CD4-positive, CD25-positive, alpha-beta regulatory T cell (primary cell): ENCODE measurements around the gene CCT6B. TPM values are rescaled to one million over a fixed set of nuclear protein-coding genes. Genes with fewer than 3 reads are reported as not detected.
"Not testable (repeated sequence)": the region's sequence is repeated elsewhere in the genome, so short reads cannot be mapped to it uniquely, and the experiment has no call there.

ENCODE experiments used
- ATAC-seq, 2 donors: fragments of 150-1000 bp; cut with Tn5 transposase; one replicate each; pipeline ENCODE4 v1.10.0; 2021; ENCODE audit warnings: low read depth in 2 of 2, moderate number of reproducible peaks in 2 of 2, moderate library complexity in 1 of 2
- DNase-seq, 3 donors: peaks; one replicate each; pipeline versions ENCODE4 v3.0.0 to v3.0.0-alpha.2; 2012 to 2022; ENCODE audit warnings: mixed read lengths in 1 of 3
- H3K27ac ChIP-seq: one replicate; pipeline ENCODE4 v1.7.0; 2013; ENCODE audit warnings: mild to moderate bottlenecking, low read length; ENCODE audit not compliant: insufficient read depth, poor library complexity, severe bottlenecking
- H3K27me3 ChIP-seq: one replicate; pipeline ENCODE4 v1.7.0; 2013; ENCODE audit warnings: low read length; ENCODE audit not compliant: control insufficient read depth, insufficient read depth
- H3K36me3 ChIP-seq: one replicate; pipeline ENCODE4 v1.7.0; 2013; ENCODE audit warnings: mild to moderate bottlenecking, low read length, moderate library complexity; ENCODE audit not compliant: control insufficient read depth, insufficient read depth
- H3K4me1 ChIP-seq: 2 replicates; pipeline ENCODE4 v1.7.0; 2013; ENCODE audit warnings: mild to moderate bottlenecking, low read length; ENCODE audit not compliant: insufficient read depth, control insufficient read depth, poor library complexity, severe bottlenecking
- H3K4me3 ChIP-seq: one replicate; pipeline ENCODE4 v1.7.0; 2013; ENCODE audit warnings: low read depth, mild to moderate bottlenecking, low read length, moderate library complexity
- H3K9me3 ChIP-seq, 2 experiments: 1 replicate in 1 of 2; 2 replicates in 1 of 2; pipeline ENCODE4 v1.7.0; 2013; ENCODE audit warnings: low read length in 2 of 2, mild to moderate bottlenecking in 1 of 2, moderate library complexity in 1 of 2; ENCODE audit not compliant: control insufficient read depth in 2 of 2
- H3K27ac Mint-ChIP-seq, 3 donors: one replicate each; pipeline ENCODE4 v1.8.0; 2020 to 2022; ENCODE audit warnings: mild to moderate bottlenecking in 3 of 3, mixed read lengths in 3 of 3, moderate library complexity in 2 of 3
- H3K27me3 Mint-ChIP-seq: one replicate; pipeline ENCODE4 v1.8.0; 2022; ENCODE audit warnings: mild to moderate bottlenecking, mixed read lengths
- H3K36me3 Mint-ChIP-seq: one replicate; pipeline ENCODE4 v1.8.0; 2020; ENCODE audit warnings: mixed read lengths
- H3K4me1 Mint-ChIP-seq, 4 donors: one replicate each; pipeline ENCODE4 v1.8.0; 2020 to 2022; ENCODE audit warnings: mixed read lengths in 4 of 4, mild to moderate bottlenecking in 1 of 4
- H3K4me3 Mint-ChIP-seq, 4 donors: one replicate each; pipeline ENCODE4 v1.8.0; 2020 to 2022; ENCODE audit warnings: mild to moderate bottlenecking in 4 of 4, mixed read lengths in 4 of 4, moderate library complexity in 3 of 4
- H3K9me3 Mint-ChIP-seq, 7 donors: one replicate each; pipeline ENCODE4 v1.8.0; 2020 to 2022; ENCODE audit warnings: mixed read lengths in 7 of 7, mild to moderate bottlenecking in 3 of 7, moderate library complexity in 2 of 7
- polyA plus RNA-seq, 4 donors: library from polyadenylated mRNA; unstranded; fragments of 300-500 nt; fragmentation: Illumina TruSeq; gene quantifications; one replicate each; pipeline ENCODE4 v1.2.3, GENCODE V29; 2021
- total RNA-seq: library from RNA; stranded (reverse); gene quantifications from one replicate; pipeline ENCODE4 v1.2.3, GENCODE V29; 2022

Gene CCT6B
- total and polyA plus RNA-seq, 5 donors from 2014 or later = 1.3 to 4.2 (median 2.0) TPM

DNA sequence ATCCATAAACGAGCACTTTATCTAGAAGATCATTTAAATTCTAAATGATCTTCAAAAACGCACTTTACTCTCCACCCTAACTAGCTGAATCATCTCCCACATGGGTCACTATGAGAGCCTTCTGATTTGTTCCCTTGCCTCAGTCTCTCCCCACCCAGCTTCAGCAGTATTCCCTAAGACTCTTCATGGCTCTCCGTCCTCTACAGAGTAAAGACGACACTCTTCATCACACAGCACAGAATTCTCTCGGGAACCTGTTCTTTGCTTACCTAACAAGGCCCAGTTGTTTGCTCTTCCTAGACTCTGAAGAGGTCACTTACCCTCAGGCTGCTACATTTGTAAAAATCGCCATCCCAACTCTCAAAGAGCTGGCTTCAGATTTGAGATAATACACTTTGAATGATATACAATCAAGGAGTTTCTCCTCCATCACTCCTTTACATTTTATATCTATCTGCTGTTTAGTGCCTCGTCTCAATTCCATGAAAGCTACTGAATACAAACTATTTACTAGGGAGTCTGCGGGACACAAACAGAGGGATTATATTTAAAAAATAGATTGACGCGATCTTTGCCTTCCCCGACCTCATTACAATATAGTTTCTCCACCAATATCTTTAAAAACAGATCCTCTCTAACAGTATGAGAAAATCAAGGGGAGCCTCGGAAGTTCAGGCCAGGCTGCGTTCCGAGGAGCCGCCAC, 18.5 kb upstream of the CCT6B start:
- H3K36me3 ChIP-seq = peaks cover 6% of the 10 kb centered on the region
- no peaks in the 10 kb centered on the region for H3K9me3 ChIP-seq
- H3K4me3 ChIP-seq = peak overlapping the region; percentile 75
- peak overlapping the region; percentile 94 for H3K27ac ChIP-seq
- H3K9me3 Mint-ChIP-seq = no peaks in the 10 kb centered on the region
- peaks cover 35 to 58% (median 47%) of the 10 kb centered on the region in 4 donors for H3K4me1 Mint-ChIP-seq
- no peaks in the 10 kb centered on the region for H3K27me3 Mint-ChIP-seq
- H3K4me3 Mint-ChIP-seq = peak overlapping the region; percentile 82 to 95 (median 93)
- H3K27me3 ChIP-seq = no peaks in the 10 kb centered on the region
- peak overlapping the region; percentile 96 to 99 (median 98) for H3K27ac Mint-ChIP-seq
- peaks cover 5% of the 10 kb centered on the region for H3K36me3 Mint-ChIP-seq
- DNase-seq (no peak), ATAC-seq (no peak)
- peaks cover 25% of the 10 kb centered on the region for H3K4me1 ChIP-seq

DNA sequence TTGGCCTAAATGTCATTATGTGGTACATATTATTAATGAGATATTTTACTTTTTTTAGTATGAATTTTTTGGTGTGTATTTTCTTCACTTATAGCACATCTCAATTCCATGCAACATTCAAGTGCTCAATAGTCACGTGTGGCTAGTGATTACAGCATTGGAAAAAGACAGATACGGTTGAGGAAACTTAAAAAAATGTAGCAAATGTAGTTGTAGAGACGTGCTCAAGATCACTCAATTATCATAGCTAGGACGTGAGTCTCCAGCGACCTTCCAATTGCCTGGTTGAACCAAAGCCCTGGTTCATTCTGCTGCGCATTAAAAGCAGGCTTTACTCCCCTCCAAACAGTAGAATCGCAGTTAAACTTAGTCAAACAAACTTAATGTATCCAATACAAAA, 17.9 kb upstream of the CCT6B start:
- no peaks in the 10 kb centered on the region for H3K27me3 ChIP-seq
- peaks cover 32 to 54% (median 46%) of the 10 kb centered on the region in 4 donors for H3K4me1 Mint-ChIP-seq
- ATAC-seq = no peak
- H3K9me3 Mint-ChIP-seq = no peaks in the 10 kb centered on the region
- H3K36me3 Mint-ChIP-seq = peaks cover 5% of the 10 kb centered on the region
- H3K4me1 ChIP-seq = peaks cover 25% of the 10 kb centered on the region
- peak overlapping the region; percentile 31 to 82 (median 59) for H3K4me3 Mint-ChIP-seq
- no peak overlapping the region for H3K27ac ChIP-seq
- H3K36me3 ChIP-seq = peaks cover 6% of the 10 kb centered on the region
- no peaks in the 10 kb centered on the region for H3K27me3 Mint-ChIP-seq
- no peak overlapping the region for H3K4me3 ChIP-seq
- no peaks in the 10 kb centered on the region for H3K9me3 ChIP-seq
- H3K27ac Mint-ChIP-seq = peak overlapping the region in 1 of 3 donors; percentile 96
- DNase-seq = no peak

DNA sequence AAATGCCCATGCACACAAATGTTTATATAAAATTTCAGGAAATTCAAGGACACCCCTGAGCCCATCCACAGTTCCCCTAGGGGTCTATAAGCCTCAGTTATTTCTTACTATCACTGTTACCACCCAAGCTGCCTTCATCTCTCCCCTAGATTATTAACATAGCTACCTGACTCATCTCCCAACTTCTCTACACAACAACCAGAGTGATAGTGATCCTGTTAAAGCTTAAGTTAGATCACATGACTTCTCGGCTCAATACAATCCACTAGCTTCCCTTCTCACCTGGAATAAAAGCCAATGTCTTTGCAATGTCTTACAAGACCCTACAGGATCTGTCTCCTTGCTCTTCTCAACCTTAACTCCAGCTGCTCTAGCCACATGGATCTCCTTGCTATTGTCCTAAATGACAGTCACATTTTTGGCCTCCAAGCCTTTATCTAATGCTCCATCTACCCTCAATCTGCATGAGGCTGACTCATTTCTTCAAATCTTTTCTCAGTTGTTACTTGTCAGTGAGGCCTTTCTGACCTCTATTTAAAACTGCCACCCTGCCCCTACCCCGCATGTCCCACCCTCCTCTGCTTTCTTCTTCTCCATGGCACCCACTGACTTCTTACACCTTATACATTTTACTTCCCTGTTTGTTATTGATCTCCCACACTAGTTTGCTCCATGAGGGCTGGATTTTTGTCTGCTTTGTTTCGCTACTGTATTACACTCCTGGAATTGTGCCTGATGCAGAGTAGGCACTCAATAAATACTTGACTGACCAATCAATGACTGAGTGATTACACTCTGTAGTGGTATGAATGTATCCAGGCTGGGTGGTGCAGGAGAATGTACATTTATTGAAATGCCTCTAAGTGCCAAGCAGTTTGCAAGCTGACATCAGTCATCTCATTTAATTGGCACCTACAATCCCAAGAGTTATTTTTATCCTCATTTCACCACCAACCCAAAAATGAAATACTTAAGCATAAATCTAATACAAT, 13.8 kb upstream of the CCT6B start:
- Histone ChIP-seq H3K36me3 (no peaks in the 10 kb centered on the region), H3K4me3 (no peak overlapping the region), H3K27ac (no peak overlapping the region), H3K9me3 (no peaks in the 10 kb centered on the region), H3K4me1 (peaks cover 6% of the 10 kb centered on the region), H3K27me3 (no peaks in the 10 kb centered on the region)
- H3K27me3 Mint-ChIP-seq = no peaks in the 10 kb centered on the region
- no peaks in the 10 kb centered on the region for H3K36me3 Mint-ChIP-seq
- H3K4me3 Mint-ChIP-seq = no peak overlapping the region
- no peaks in the 10 kb centered on the region for H3K9me3 Mint-ChIP-seq
- peaks cover 8 to 21% (median 15%) of the 10 kb centered on the region in 4 donors for H3K4me1 Mint-ChIP-seq
- H3K27ac Mint-ChIP-seq = no peak overlapping the region
- peak in 1 of 3 donors; percentile 40 for DNase-seq
- ATAC-seq = peak in 1 of 2 donors; percentile 37

DNA sequence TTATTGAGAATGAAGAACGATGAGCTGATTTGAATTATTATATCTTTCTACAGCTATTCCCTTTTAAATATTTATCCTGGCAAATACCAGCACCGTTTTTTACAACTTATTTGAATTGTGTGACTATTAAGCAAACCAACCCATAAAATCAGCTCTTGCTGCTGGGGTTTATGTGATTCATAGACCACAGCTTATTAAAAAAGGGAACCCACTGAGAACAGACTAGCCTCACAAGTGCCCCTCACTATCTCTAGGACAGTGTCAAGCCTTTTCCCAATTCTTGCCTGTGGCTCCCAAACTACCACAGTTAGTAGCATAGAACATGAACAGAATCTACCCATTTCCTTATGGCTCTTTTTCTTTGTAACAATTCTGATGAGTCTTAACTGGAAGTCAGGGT, 12.9 kb upstream of the CCT6B start:
- DNase-seq (no peak), ATAC-seq (no peak)

DNA sequence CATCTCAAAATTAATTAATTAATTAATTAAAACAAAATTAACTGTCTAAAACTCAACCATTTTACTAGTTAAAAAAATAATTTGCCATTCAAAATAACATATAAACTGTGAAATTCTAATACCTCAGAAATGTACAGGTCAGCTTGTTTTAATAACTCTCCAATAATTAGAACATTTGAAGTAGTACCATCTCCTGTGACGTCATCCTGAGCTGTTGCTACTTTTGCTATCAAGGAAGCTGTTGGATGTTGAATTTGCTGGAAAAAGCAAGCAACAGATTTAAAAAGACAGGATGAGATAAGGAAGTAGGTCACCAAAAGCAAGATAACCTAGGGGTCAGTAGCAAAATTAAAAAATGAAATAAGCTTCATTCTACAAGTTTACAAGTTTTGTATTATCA, 2.8 kb downstream of the CCT6B start:
- peaks cover under 1% of the 10 kb centered on the region for H3K36me3 ChIP-seq
- H3K4me3 Mint-ChIP-seq = no peak overlapping the region
- peaks cover 11 to 31% (median 19%) of the 10 kb centered on the region in 4 donors for H3K4me1 Mint-ChIP-seq
- peaks cover 0 to 4% (median 0%) of the 10 kb centered on the region in 7 donors for H3K9me3 Mint-ChIP-seq
- peaks cover 15% of the 10 kb centered on the region for H3K27me3 Mint-ChIP-seq
- H3K4me3 ChIP-seq = no peak overlapping the region
- peaks cover 21% of the 10 kb centered on the region for H3K4me1 ChIP-seq
- no peak overlapping the region for H3K27ac ChIP-seq
- no peaks in the 10 kb centered on the region for H3K9me3 ChIP-seq
- DNase-seq = no peak
- H3K27me3 ChIP-seq = no peaks in the 10 kb centered on the region
- no peak for ATAC-seq
- peaks cover 8% of the 10 kb centered on the region for H3K36me3 Mint-ChIP-seq
- no peak overlapping the region for H3K27ac Mint-ChIP-seq

More for the DNA sequence above, 12.9 kb upstream of the CCT6B start:
- no peaks in the 10 kb centered on the region for H3K27me3 ChIP-seq
- H3K4me1 ChIP-seq = no peaks in the 10 kb centered on the region
- no peaks in the 10 kb centered on the region for H3K36me3 ChIP-seq
- H3K4me3 ChIP-seq = no peak overlapping the region
- H3K9me3 ChIP-seq = no peaks in the 10 kb centered on the region
- Mint-ChIP-seq H3K4me3 (no peak overlapping the region), H3K27me3 (no peaks in the 10 kb centered on the region), H3K36me3 (peaks cover 3% of the 10 kb centered on the region), H3K9me3 (no peaks in the 10 kb centered on the region), H3K4me1 (peaks cover 0 to 12% (median 8%) of the 10 kb centered on the region in 4 donors), H3K27ac (peak overlapping the region in 1 of 3 donors; percentile 63)
- H3K27ac ChIP-seq = no peak overlapping the region

DNA sequence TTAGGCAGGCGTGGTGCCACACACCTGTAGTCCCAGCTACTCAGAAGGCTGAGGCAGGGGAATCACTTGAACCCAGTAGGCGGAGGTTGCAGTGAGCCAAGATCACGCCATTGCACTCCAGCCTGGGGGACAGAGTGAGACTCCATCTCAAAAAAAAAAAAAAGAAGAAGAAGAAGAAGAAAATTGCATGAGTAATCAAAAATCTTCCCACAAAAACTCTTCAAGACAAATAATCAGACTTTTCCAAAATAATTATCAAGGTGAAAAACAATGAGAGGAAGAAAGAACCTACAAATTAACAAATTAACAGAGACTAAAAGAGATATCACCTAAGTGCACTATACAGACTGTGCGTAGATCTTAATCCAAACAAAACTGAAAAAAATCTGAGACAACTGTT, 10.5 kb downstream of the CCT6B start:
- not testable (repeated sequence) for H3K4me1 ChIP-seq, H3K9me3 ChIP-seq, H3K27me3 ChIP-seq, H3K36me3 Mint-ChIP-seq, H3K4me3 ChIP-seq, H3K4me3 Mint-ChIP-seq, H3K9me3 Mint-ChIP-seq, H3K27ac ChIP-seq, ATAC-seq, H3K27ac Mint-ChIP-seq, H3K4me1 Mint-ChIP-seq, H3K36me3 ChIP-seq, DNase-seq
- H3K27me3 Mint-ChIP-seq = peaks cover 13% of the 10 kb centered on the region

DNA sequence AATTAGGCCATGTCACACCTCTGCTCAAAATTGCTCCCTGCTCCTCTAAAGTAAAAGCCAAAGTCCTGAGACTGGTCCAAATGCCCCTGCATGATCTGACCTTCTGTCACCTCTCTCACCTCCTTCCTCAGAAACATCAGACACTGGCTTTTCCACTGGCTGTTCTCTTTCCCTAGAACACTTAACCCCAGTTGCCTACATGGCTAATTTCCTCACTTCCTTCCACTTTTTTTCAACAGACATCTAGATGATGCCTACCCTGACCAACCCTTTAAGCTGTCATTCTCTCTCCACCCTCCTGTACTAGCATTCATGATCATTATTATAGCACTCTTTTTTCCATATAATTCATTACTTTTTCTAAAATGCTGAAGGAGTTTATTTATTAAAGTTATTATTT, 31.0 kb downstream of the CCT6B start:
- Mint-ChIP-seq H3K9me3 (no peaks in the 10 kb centered on the region), H3K4me1 (no peaks in the 10 kb centered on the region), H3K4me3 (no peak overlapping the region), H3K27me3 (peaks cover 5% of the 10 kb centered on the region), H3K36me3 (no peaks in the 10 kb centered on the region), H3K27ac (peak overlapping the region in 1 of 3 donors; percentile 32)
- no peak overlapping the region for H3K27ac ChIP-seq
- H3K4me1 ChIP-seq = no peaks in the 10 kb centered on the region
- H3K27me3 ChIP-seq = peaks cover 2% of the 10 kb centered on the region
- ATAC-seq (no peak), DNase-seq (no peak)
- H3K9me3 ChIP-seq = no peaks in the 10 kb centered on the region
- no peaks in the 10 kb centered on the region for H3K36me3 ChIP-seq
- no peak overlapping the region for H3K4me3 ChIP-seq
